ENCODE measurements around the gene ARFGAP1. TPM values are rescaled to one million over a fixed set of nuclear protein-coding genes. Genes with fewer than 3 reads are reported as not detected.

ARFGAP1 gene
- total RNA-seq, 4 donors from 2014 or later, result 34.4 to 306 (median 99.3) TPM

GRCh38 chr20:63328718-63329275 lies 56.2 kb downstream of the ARFGAP1 start:
- intact Hi-C loops (cut with DNase I; ENCODE audit: low total_unique reads), result no loop called here
- Histone ChIP-seq H3K4me3 (no peak overlapping the region), H3K4me1 (no peaks in the 10 kb centered on the region), H3K36me3 (no peaks in the 10 kb centered on the region), H3K27ac (no peak overlapping the region), H3K27me3 (no peaks in the 10 kb centered on the region), H3K9me3 (peaks cover 0 to 3% of the 10 kb centered on the region in 2 donors)
- DNase-seq, result no peak
- no peak for TF ChIP-seq POLR2A (IDR thresholded peaks at IDR 0.05)
- no peak for TF ChIP-seq CTCF (IDR thresholded peaks at IDR 0.05)

- TF ChIP-seq CTCF (IDR thresholded peaks at IDR 0.05) (no peak), POLR2A (IDR thresholded peaks at IDR 0.05) (no peak)
- Histone ChIP-seq H3K36me3 (no peaks in the 10 kb centered on the region), H3K9me3 (peaks cover 0 to 3% of the 10 kb centered on the region in 2 donors), H3K4me1 (no peaks in the 10 kb centered on the region), H3K27ac (no peak overlapping the region), H3K4me3 (no peak overlapping the region), H3K27me3 (no peaks in the 10 kb centered on the region)
- no peak for DNase-seq
- intact Hi-C loops (cut with DNase I; ENCODE audit: low total_unique reads), result no loop called here
These were observed 56.9 kb downstream of the ARFGAP1 start for GRCh38 chr20:63329331-63330083.

DNA sequence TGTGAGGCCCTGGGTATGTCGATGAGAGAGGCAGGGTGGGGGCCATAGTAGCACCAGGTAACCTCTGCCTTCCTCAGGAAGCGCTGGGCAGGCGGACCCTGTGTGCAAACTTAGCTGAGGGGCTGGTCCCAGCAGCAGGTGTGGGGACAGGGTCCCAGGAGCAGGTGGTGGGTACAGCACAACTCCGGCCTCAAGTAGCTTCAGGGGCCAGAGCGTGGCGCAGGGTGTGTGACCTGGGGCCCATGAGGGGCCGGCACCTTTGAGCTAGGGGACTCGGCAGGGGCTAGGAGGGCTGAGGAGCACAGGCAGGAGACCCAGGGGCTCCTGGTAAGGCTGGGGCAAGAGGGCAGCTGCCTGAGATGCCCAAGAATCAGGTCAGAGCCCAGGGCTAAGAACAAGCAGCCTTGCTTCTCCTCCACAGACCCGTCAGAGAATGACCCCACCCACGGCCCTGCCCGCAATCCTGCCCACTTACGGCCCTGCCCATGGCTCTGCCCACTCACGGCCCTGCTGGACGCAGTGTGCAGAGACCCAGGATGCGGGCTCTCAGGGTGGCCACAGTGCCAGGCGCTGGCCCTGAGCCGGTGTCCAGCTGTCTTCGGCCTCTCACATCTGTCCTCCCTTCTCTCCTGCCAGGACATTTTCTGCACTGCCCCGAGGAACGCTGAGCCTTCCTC lies 57.6 kb downstream of the ARFGAP1 start:
- no peak for DNase-seq
- no peak overlapping the region for H3K27ac ChIP-seq
- H3K27me3 ChIP-seq, result no peaks in the 10 kb centered on the region
- H3K4me1 ChIP-seq, result no peaks in the 10 kb centered on the region
- intact Hi-C loops (cut with DNase I; ENCODE audit: low total_unique reads), result no loop called here
- no peak overlapping the region for H3K4me3 ChIP-seq
- H3K36me3 ChIP-seq, result no peaks in the 10 kb centered on the region
- no peak for TF ChIP-seq CTCF (IDR thresholded peaks at IDR 0.05)
- TF ChIP-seq POLR2A (IDR thresholded peaks at IDR 0.05), result no peak
- peaks cover 0 to 3% of the 10 kb centered on the region in 2 donors for H3K9me3 ChIP-seq

- TF ChIP-seq POLR2A (IDR thresholded peaks at IDR 0.05), result no peak
- Histone ChIP-seq H3K27me3 (no peaks in the 10 kb centered on the region), H3K36me3 (no peaks in the 10 kb centered on the region), H3K4me1 (no peaks in the 10 kb centered on the region), H3K27ac (no peak overlapping the region), H3K4me3 (no peak overlapping the region), H3K9me3 (peaks cover 0 to 3% of the 10 kb centered on the region in 2 donors)
- intact Hi-C loops (cut with DNase I; ENCODE audit: low total_unique reads), result no loop called here
- DNase-seq, result no peak
These were observed 58.3 kb downstream of the ARFGAP1 start for GRCh38 chr20:63330940-63331339.

DNA sequence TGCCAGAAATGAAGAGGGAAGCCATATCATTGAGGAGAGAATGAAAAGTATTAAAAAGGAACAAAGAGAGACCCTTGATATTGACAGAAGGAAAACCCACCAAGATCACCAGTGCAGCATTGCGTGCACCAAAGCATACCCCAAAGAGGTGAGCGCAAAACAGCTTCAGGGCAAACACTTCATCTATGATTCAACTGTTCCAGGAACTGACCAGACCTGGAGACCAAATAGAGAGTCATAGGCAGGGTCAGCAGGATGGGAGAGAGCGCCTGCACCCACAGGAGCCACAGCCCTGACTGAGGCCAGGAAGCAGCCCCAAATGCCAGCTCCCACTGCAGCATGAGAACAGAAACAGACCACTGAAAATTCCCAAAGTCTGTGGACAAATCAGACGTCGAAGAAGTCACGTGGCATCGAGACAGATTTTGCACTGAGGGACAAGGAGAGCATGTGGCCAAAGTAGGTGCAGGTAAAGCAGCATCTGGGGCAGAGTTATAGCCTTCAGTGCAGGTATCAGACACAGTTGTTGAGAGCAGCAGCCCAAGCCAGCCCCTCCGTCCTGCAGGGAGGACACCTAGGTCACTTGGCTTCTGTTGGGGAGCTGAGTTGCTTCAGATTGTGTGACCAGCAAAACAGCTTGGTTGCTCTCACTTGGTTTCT lies 59.3 kb downstream of the ARFGAP1 start:
- H3K27ac ChIP-seq, result no peak overlapping the region
- H3K4me1 ChIP-seq, result no peaks in the 10 kb centered on the region
- H3K27me3 ChIP-seq, result no peaks in the 10 kb centered on the region
- TF ChIP-seq POLR2A (IDR thresholded peaks at IDR 0.05) (no peak), CTCF (IDR thresholded peaks at IDR 0.05) (no peak)
- intact Hi-C loops (cut with DNase I; ENCODE audit: low total_unique reads), result no loop called here
- H3K36me3 ChIP-seq, result no peaks in the 10 kb centered on the region
- peaks cover 0 to 3% of the 10 kb centered on the region in 2 donors for H3K9me3 ChIP-seq
- H3K4me3 ChIP-seq, result no peak overlapping the region
- no peak for DNase-seq

All from uterus (tissue), 4 donors.